ENCODE measurements around the gene MGST1.

The MGST1 gene, protein sequence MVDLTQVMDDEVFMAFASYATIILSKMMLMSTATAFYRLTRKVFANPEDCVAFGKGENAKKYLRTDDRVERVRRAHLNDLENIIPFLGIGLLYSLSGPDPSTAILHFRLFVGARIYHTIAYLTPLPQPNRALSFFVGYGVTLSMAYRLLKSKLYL

DNA sequence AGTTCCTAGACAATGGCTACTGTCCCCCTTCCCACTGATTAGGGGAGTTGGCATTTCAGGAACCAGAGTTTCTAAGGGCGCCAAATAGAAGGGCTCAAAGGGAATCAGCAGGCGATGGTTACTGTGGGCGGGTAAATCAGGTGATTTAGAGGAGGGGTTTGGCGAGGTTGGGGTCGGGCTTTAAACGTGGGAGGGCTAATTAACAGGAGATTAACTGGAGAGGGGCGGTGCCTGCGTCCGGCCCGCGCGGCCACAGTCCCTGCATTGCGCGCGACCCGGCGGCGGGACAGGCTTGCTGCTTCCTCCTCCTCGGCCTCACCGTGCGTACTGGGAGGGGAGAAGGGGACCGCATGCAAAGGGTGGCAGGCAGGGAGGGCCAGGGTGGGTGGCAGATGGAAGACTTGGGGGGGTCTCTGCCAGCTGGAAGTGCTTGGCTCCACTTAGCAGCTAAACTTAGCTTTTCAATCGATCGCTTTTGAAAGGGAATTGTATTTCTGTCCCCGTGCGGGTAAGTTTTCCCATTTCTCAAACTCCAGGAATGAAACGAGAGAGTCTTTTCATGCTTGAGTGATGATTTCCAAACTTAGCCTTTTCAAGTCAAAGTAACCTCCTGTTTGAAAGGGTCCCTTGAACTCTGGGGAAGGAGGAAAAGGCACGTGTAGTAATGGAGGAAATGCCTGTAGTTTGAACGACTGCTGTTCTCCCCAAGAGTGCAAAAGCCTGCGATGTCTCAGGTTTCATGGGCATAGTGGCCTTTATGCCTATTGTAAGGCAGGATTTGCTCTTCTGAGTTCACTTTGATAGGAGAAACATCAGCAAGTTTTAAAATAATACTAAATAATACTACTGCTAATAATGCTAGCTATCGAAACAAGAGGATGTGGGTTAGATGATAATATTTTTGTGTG is at the start of gene MGST1:
Gene MGST1 (plus strand): TSS at position 255 of the 908 bp plus-strand sequence. CDS start 6,608 bp downstream, outside the sequence.
- peak; percentile 87 for DNase-seq

DNA sequence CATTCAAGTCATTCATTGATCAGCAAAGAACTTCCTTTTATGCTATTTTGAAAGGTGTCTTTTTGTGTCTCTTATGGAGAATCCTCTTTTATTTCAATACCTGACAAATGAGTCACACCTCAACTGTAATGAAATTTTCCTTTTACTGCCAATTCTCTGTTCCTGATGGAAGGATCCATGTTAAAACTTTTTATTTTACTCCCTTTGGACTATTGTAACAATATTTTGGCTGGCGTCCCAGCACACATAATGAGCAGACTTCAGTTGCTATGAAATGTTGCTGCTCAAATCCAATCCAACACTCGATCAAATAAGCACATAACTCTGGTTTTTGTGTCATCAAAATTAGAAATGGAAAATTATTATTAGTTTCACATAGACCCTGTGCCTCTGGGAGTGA is 48.0 kb upstream of the MGST1 start:
- DNase-seq = no peak

DNA sequence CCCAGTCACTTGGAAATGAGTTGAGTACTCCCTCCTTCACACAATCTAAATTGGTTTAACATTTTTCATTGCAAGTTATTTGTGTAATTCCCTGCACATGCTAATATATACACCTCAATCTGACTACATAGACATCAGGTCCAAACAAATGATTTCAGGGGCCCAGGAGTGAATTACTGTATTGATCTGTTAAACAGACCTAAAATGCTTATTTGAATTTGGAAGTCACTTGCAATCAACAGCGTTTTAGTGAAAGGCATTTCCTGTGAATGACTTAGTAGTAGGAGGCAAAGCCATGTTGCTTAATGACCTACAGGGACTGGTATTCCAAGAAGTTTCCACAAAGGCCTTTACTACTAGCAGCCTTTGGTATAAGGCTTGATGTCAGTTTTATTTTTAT is 47.3 kb upstream of the MGST1 start:
- no peak for DNase-seq

DNA sequence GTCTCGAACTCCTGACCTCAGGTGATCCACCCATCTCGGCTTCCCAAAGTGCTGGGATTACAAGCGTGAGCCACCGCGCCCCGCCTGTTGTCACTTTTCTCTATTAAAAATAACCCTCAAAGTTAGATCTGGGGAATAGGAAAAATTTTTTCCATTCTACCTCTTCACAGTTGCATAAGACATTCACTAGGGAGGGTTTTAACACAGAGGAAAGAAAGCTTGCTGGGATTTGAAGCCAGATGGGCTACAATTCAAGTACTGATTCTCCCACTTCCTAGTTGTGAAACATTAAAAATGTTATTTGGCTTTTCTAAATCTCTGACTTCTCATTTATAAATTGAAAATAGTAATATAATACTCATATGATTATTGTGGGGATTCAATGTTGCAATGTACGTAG is 46.7 kb upstream of the MGST1 start:
- no peak for DNase-seq

DNA sequence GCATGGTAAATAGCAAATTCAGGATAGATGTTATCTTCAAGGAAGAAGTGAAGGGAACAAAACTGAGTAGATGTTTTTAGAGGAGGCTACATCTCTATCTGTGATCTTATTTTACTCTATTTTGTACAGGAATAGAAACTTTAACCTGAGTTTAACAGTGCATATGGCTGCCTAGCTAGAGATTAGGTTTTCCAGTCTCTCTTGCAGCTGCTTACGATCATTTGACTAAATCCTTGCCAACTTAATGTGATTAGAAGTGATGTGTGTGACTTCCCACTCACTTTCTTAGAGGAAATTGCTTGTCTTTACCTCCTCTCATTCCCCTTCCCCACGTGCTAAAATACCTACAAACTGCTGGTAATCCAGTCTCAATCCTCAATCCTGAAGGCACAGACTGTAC is 43.5 kb upstream of the MGST1 start:
- no peak for DNase-seq

DNA sequence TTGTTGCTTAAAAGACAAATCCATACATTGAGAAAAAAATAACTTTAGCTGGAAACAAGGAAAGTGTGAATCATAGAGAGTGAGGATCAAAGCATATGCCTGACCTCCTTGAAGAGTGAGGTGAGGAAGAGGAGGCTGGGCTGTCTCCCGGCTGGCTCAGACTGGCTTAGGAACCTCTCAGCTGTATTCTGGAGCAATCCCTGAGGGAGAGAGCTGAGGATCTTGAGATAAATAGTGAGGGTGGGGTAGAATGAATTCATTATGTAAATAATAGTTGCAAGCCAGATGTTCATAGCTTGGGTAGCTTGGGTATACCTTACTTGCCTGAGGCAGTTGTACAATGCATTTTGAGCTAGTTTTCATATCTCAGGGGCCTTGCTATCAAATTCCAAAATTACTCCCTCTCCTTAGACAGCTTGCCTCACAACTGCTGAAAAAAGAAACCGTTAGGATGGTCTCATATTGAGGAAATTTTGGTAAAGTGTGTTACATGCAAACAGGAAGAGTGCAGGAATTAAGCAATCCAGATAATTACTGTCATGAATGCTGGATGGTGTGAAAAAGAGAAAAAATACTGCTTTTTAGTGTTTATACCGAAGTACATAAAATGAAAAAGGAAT is 39.5 kb upstream of the MGST1 start:
- DNase-seq = no peak

DNA sequence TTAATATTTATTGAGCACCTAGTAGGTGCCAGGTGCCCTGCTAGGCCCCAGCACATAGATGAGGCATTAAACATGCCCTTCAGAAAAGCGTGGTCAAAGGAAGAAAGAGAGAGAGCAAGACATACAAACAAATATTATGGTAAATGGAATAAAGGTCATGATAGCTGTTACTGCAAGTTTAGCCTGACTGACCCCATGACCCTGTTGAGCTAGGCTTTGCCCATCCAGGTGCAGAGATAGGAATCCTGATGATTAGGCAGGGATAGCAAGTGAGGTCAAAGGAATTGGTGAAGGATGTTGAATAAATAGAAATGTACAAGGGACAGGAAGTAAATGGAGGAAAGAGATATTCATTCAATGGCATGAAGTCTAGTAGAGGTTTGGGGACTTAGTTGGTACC is 36.5 kb upstream of the MGST1 start:
- DNase-seq = no peak

DNA sequence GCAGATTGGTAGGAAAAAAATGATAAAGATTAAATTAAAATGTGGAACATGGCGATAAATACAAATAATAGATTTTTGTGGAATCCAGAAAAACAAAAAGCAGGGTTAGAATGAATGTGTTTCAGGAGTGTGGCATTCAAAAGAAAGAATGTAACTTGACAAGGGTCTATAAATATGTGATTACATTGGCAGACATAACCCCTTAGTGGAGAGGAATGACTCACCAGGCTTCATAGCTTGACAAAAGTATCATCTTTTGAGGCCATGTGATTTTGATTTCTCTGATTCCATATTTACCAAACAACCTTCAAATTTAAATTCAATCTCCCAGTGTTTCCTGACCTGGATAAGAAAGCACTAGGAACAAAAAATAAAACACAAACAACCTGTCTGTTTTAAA is 24.4 kb upstream of the MGST1 start:
- no peak for DNase-seq

DNA sequence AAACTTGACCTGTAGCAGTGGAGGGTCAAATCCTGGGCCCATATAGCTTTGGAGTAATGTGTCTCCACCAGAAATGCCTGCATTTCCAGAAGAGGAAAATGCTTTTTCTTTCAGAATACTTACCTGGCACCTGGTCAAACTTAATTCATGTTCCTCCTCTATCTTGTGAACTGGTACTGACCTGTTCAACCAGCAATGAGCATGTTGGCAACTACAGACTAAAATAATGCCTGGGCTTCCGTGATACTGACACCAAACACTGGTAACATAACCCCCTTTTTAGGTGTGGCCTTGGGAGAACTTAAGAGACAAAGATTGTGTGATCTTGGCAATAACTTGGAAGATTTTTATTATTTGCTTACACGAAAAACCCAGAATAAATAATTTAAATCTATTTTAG is 23.8 kb upstream of the MGST1 start:
- DNase-seq = no peak

DNA sequence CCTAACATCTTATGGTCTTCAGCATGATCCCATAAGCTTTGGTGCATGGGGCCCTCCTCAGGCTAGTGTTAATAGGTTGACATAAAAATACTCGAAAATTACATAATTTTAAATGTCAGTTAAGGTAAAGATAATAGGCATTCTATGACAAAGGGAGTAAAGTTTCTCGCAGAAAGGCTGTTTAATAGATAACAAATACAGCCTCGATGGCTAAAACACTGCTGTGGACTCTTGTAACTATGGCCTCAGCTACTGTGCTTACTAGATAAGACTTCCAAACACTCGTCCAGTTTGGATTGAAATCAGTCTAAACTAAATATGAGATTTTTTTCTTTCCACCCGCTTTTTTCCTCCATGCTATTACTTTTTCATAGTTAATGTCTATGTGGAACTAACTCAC is 23.2 kb upstream of the MGST1 start:
- DNase-seq = no peak

DNA sequence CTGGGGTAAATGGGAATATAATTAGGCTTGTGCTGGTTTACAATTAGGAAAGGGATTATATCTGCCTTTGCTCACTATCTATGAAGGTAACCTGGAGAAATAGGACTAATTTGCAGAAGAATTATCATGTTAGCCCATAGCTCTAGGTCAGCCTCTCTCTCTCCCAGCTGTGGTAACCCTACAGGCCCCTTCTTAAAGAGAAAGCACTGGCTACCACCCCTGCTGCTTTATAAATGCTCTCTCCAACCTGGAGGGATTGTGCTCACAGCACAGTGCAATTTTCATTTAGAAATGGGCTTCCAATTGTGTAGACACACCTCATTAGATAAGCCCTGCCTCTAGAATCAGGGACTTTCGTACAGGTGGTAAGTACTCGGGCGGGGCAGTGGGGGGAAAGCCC is 22.7 kb upstream of the MGST1 start:
- no peak for DNase-seq

DNA sequence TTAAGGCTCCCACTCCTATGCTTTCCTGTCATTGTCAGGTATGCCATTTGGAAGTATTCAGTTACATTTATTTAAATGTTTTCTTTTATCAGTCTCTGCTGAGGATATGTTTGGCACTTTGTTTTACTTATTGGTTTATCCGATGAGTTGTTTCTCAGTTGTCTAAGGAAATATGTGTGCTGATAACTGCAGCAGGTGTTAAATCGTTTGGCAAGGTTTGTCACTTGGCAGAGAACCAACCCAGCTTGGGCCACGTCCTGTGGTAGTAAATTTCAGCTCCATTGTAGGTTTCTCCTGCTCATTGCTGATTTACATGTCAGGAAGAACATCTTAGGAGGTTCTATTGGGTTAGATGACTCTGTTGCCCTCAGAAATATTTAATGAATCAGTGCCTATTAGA is 22.0 kb upstream of the MGST1 start:
- no peak for DNase-seq

DNA sequence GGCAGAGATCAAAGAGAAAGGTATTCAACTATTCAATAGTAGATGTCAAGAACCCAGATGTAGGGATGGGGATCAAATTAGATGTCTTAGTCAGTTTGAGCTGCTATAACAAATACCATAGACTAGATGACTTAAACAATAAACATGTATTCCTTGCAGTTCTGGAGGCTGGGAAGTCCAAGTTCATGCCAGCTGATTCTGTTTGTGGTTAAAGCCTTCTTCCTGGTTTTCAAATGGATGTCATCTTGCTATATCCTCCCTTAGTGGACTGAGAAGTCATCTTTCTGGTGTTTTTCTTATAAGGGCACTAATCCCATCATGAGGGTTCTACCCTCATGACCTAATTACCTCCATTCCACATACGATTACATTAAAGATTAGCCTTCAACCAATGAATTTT is 19.5 kb upstream of the MGST1 start:
- DNase-seq = no peak

DNA sequence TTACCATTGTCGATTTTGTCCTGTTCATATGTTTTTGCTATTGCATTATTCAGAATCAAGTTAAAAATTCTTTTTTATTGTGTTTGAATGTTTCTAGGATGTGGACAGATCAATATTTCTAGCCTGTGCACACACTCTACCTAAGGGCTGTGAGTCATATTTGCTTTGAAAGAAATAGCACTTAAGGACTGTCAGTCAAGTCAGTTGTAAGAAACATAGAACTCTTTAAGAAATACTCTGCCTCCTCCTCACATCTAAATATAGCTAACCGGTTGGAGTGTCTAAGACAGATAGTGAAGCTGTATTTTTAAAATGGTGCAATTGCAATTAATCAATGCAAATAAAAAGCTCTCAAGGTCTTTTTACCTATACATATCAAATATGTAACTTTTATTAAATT is 17.9 kb upstream of the MGST1 start:
- no peak for DNase-seq

DNA sequence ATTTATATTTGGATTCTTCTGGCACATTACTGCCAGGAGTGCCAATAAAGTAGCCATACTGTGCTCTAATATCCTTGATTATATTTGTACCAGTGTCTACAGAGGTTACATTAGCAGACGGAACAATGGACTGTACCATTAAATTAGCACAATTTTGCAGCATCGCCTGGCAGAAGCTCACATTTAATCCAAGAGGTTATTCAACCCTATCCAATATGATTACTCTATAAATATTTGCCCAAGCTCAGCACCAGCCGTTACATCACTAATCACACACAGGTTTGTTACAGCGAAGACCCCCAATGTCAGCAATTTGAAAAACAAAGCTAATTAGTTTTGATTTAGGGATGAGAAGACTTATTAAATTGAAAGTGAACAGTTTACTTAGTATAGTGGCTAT is 16.9 kb upstream of the MGST1 start:
- DNase-seq = no peak

DNA sequence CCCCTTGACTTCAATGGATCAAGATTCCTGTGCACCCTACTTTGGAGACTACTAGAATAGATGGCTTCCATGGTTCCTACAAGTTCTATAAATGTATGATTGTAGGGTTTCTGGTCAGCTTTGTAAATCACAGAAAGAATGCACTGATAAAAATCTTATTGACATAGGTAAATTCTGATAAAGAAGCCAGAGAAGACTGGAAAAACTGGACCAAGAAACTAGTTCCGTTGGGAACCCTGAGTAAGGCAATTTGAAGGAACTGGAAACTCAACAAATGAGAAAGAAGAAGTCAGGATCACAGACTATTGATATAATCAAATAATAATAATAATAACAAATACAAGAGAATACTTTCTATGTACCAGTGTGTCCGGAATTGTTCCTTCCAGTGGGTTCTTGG is 15.4 kb upstream of the MGST1 start:
- no peak for DNase-seq

DNA sequence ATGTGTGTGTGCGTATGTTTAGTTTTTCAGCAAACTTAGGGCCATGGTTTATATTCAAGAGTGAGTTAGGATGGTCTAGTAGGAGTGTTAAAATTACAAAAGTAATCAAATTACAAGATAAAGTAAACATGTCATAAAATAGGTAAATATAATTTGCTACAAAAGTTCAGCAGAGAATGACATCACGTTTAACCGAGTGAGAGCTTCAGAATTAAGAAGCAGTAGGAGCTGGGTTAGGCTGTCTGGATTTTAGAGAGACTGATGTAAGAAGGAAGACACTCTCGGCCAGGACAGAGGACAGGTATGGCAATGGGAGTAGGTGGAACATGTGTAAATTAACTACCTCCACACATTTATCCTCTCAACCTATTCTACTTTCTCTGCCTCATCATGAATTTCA is 11.6 kb upstream of the MGST1 start:
- no peak for DNase-seq

DNA sequence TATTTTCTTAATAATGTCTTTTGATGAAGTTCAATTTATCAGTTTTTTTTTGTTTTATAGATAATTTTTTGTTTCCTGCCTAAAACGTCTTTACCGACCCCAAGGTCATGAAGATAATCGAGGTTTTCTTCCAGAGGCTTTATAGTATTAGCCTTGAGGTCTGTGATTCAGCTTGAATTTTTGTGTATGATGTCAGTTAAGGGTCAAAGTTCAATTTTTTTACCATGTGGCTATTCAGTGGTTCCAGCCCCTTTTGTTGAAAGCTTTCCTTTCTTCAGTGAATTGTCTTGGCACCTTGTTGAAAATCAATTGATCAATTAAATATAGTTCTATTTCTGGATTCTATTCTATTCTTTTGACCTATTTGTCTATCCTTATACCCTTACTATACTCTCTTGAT is 3.2 kb upstream of the MGST1 start:
- DNase-seq = no peak

DNA sequence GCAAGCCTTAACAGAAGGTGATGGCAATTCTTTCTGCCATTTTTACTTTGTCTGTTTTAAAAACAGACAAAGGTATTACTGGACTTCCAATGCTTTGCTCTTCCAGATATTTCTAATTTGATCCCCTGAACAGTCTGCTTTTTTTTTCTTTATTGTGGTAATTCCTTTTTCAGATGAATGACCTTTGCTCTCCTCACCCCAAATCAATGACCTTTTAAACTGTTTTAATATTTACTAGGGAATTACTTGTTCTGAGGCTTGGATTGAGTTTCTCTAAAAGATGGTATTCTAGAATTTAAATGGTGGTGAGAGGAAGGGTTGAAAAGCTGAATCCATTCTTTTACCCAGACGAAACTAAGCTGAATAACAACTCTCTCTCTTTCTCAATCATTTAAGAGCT is 2.3 kb upstream of the MGST1 start:
- no peak for DNase-seq

DNA sequence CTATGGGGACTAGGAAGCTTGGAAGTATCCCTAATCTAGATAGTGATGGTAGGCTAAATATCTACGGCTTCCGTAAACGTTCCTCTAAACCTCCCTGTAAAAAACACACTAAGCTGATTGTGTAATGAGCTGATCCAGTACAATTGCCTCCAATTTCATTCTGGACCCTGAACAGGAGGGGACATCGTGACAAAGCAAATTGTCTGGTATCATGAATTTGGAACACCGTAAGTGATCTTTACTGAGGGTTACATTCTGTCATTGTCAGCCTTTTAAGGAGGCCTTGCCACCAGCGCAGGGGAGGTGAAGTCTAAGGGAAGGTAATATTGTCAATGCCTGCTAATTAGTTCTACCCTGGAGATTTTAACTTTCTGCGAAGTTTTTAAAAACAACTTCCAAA is 487 bp upstream of the MGST1 start:
- DNase-seq = no peak

DNA sequence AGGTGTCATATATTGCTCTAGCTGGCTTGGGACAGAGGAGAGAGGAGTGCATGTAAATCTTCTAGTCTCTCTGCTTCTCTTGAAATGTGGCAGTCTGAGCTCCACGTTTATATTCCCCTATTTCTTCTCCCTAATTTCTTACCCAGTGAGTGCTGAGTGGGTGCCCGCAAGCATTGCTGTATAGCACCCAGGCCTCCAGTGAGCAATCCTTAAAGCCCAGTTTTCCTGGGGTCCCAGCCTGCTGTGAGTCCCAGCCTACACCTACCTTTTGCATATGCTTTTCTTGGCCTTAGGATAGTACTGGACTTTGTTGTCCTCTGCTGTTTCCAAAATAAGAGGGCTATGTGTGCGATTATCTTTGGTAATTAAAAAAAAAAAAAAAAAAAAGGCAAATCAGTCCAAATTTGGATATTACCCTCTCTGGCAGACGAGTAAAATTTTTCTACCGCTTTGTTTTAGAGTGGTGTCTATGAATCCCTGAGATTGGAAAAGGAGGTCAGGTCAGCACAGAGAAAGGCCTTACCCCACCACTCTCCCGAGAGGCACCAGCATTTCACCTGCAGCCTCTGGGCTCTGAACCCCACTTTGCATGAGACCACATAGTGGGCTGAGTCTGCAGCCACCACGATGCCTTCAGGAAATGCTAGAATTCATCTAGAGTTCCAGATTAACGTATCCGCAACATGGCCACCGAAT is 1.1 kb downstream of the MGST1 start:
- peak; percentile 29 for DNase-seq

DNA sequence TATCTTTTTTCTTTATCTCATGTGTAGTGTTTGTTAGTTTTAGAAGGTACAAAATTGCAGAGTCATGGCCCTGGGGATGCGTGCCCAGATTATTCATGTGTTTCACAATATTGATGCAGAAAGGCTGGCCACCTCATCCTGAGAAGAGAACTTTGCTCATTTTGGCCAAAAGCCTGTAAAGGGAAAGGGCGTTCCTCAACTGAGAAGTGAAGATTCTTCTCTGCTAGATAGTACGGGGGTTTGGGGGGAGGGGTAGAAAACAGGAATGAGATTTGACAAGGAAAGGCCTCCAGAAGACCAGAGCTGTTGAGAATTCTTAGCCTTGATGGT is 1.7 kb downstream of the MGST1 start:
- peak; percentile 95 for DNase-seq

DNA sequence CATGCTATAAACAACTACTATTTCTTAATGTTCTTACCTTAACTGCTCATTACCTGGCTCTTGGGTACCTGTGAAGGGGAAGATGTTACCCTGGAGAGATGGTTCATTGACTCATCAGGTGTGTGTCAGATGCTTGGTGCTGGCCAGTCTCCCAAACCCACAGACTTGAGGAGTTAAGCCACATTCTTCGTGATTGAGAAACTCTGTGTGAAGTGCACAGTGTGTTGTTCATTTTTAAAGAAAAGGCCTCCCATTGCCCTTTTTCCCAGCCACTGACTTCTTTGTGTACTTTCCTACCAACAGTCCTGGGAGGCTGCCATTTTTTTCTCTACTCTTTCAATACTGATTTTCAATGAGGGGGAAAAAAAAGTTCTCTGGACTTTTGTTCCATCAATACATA is 3.2 kb downstream of the MGST1 start:
- no peak for DNase-seq

DNA sequence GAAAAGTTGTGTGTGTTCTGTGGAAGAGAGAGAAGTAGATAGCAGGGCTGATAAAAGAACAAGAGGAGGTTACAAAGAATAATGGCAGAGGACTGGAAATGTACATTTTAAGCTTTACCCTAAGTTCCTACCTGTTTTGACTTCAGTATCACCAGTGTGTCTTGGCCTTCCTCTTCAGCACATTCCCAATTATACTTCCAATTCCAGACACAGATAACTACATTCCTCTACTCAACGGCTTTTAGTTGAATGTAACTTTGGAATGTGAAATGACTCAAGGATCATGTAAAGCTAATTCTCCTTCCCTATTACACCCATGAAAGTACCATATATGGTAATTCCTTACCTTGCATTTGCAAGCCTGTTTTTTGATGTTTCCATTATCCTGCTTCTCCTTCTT is 5.0 kb downstream of the MGST1 start:
- DNase-seq = no peak

Measured in hematopoietic multipotent progenitor cell treated with erythropoietin and hydrocortisone succinate and interleukin-3 and kit ligand, for 8 days (in vitro differentiated cells).